ENCODE measurements around the gene RALGAPA2. TPM values are rescaled to one million over a fixed set of nuclear protein-coding genes. Genes with fewer than 3 reads are reported as not detected.

RALGAPA2 gene
- total and polyA plus RNA-seq, 2 of the 13 experiments (the other 11 are each of a cell fraction or from before 2014, with no cell fraction given): 13.8 to 17.7 TPM

DNA sequence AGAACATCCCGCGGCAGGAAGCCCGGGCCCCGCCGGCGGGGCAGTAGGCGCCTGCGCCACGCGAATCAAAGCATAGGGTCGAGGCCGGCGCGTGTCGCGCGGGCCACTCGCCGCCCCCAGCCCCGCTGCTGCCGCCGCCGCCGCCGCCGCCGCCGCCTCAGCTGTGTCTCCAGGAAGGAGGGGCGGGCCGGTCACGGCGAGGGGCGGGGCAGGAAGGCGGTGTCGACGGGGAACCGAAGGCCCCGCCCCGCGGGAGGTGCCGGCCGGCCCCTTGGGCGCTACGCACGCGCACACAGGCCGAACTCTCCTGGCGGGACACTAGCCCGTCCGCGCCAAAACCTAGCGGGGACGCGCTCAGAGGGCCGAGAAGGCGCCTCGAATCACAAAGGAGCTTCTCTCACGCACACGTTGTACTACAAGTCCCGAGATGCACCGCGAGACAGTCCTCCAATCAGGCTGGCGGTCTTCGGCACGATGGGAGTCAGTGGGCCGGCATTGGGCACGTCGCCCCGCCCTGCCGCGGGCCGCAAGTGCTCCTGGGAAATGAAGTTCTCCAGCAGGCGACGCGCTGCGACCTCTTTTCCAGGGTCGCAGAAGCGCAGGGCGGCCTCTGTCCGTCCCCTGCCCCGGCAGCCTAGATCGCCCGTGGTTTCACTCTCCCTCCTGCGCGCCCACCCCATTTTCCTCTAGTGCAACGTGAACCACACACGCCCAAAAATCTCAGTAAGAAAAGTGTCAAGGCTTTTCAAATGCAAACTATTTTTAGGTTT lies at the start of gene RALGAPA2 (continued):
- TF ChIP-seq, protein P1, sequence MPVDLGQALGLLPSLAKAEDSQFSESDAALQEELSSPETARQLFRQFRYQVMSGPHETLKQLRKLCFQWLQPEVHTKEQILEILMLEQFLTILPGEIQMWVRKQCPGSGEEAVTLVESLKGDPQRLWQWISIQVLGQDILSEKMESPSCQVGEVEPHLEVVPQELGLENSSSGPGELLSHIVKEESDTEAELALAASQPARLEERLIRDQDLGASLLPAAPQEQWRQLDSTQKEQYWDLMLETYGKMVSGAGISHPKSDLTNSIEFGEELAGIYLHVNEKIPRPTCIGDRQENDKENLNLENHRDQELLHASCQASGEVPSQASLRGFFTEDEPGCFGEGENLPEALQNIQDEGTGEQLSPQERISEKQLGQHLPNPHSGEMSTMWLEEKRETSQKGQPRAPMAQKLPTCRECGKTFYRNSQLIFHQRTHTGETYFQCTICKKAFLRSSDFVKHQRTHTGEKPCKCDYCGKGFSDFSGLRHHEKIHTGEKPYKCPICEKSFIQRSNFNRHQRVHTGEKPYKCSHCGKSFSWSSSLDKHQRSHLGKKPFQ (CRISPR knock-in tag; IDR thresholded peaks at IDR 0.05; ENCODE audit: insufficient replicate concordance): peak; percentile 42
- TF ChIP-seq ZNF484 (CRISPR knock-in tag; IDR thresholded peaks at IDR 0.05; ENCODE audit: borderline replicate concordance, low read depth) (no peak), TARDBP (CRISPR knock-in tag; IDR thresholded peaks at IDR 0.05) (peak; percentile 80), ETV6 (CRISPR knock-in tag; conservative IDR thresholded peaks at IDR 0.05) (no peak; the same call in 1 of the 2 replicates), FOXK2 (IDR thresholded peaks at IDR 0.05) (no peak), FOXA1 (IDR thresholded peaks at IDR 0.05) (no peak), FOXA1 (CRISPR knock-in tag; IDR thresholded peaks at IDR 0.05) (no peak), ZNF619 (CRISPR knock-in tag; IDR thresholded peaks at IDR 0.05) (no peak; the same call in 1 of the 2 replicates), PTBP1 (IDR thresholded peaks at IDR 0.05; ENCODE audit: low read depth, low read length, poor library complexity, severe bottlenecking) (peak; percentile 30), TCF12 (IDR thresholded peaks at IDR 0.05) (no peak), TCF12 (CRISPR knock-in tag; IDR thresholded peaks at IDR 0.05) (no peak), POLR2AphosphoS2 (IDR thresholded peaks at IDR 0.05; ENCODE audit: low read depth, low read length) (no peak), AGO1 (IDR thresholded peaks at IDR 0.05; ENCODE audit: low read depth, low read length, poor library complexity, severe bottlenecking) (peak; percentile 80), ZNF772 (CRISPR knock-in tag; IDR thresholded peaks at IDR 0.05) (peak; percentile 89), LCORL (IDR thresholded peaks at IDR 0.05) (no peak), LCORL (CRISPR knock-in tag; IDR thresholded peaks at IDR 0.05) (peak; percentile 94)
- TF ChIP-seq, protein P2, sequence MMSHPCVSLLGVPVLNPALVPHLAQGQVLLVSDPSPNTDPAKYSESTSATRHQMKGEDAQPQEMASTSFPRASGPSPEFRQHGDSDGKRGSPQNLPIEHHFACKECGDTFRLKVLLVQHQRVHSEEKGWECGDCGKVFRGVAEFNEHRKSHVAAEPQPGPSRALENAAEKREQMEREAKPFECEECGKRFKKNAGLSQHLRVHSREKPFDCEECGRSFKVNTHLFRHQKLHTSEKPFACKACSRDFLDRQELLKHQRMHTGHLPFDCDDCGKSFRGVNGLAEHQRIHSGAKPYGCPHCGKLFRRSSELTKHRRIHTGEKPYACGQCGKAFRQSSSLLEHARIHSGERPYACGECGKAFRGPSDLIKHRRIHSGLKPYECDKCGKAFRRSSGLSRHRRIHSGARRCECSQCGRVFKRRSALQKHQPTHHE (CRISPR knock-in tag; IDR thresholded peaks at IDR 0.05; ENCODE audit: borderline replicate concordance): peak; percentile 53
- TF ChIP-seq, protein P3, sequence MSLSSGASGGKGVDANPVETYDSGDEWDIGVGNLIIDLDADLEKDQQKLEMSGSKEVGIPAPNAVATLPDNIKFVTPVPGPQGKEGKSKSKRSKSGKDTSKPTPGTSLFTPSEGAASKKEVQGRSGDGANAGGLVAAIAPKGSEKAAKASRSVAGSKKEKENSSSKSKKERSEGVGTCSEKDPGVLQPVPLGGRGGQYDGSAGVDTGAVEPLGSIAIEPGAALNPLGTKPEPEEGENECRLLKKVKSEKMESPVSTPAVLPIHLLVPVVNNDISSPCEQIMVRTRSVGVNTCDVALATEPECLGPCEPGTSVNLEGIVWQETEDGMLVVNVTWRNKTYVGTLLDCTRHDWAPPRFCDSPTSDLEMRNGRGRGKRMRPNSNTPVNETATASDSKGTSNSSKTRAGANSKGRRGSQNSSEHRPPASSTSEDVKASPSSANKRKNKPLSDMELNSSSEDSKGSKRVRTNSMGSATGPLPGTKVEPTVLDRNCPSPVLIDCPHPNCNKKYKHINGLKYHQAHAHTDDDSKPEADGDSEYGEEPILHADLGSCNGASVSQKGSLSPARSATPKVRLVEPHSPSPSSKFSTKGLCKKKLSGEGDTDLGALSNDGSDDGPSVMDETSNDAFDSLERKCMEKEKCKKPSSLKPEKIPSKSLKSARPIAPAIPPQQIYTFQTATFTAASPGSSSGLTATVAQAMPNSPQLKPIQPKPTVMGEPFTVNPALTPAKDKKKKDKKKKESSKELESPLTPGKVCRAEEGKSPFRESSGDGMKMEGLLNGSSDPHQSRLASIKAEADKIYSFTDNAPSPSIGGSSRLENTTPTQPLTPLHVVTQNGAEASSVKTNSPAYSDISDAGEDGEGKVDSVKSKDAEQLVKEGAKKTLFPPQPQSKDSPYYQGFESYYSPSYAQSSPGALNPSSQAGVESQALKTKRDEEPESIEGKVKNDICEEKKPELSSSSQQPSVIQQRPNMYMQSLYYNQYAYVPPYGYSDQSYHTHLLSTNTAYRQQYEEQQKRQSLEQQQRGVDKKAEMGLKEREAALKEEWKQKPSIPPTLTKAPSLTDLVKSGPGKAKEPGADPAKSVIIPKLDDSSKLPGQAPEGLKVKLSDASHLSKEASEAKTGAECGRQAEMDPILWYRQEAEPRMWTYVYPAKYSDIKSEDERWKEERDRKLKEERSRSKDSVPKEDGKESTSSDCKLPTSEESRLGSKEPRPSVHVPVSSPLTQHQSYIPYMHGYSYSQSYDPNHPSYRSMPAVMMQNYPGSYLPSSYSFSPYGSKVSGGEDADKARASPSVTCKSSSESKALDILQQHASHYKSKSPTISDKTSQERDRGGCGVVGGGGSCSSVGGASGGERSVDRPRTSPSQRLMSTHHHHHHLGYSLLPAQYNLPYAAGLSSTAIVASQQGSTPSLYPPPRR (CRISPR knock-in tag; IDR thresholded peaks at IDR 0.05; ENCODE audit: borderline replicate concordance): peak; percentile 67
- TF ChIP-seq, protein P4, sequence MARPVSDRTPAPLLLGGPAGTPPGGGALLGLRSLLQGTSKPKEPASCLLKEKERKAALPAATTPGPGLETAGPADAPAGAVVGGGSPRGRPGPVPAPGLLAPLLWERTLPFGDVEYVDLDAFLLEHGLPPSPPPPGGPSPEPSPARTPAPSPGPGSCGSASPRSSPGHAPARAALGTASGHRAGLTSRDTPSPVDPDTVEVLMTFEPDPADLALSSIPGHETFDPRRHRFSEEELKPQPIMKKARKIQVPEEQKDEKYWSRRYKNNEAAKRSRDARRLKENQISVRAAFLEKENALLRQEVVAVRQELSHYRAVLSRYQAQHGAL (CRISPR knock-in tag; IDR thresholded peaks at IDR 0.05; ENCODE audit: not compliant biosample characterization): no peak
- TF ChIP-seq, protein P5, sequence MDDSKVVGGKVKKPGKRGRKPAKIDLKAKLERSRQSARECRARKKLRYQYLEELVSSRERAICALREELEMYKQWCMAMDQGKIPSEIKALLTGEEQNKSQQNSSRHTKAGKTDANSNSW (CRISPR knock-in tag; IDR thresholded peaks at IDR 0.05; ENCODE audit: borderline replicate concordance): no peak

Data from HepG2 (cell line).